AG04449 (cell line): ENCODE results near the gene DIAPH2.

Experiments
- CTCF ChIA-PET: fragments of 350-600 bp; formaldehyde crosslinking; extraction: SDS; loops from one replicate; lab custom pipeline; 2021; ENCODE audit warnings: antibody characterized with exemption; lab: Yijun Ruan, JAX
- POLR2A ChIA-PET: fragments of 400-600, 350-600 bp; formaldehyde crosslinking; extraction: SDS; loops from one replicate; lab custom pipeline; 2020; ENCODE audit warnings: antibody characterized with exemption, inconsistent platforms; lab: Yijun Ruan, JAX
- DNase-seq: peaks from one replicate; pipeline ENCODE4 v3.0.0-alpha.2; 2010; ENCODE audit warnings: low read depth, low spot score
- H3K4me3 ChIP-seq: 2 replicates; pipeline ENCODE4 v1.5.1; 2011; ENCODE audit warnings: low read depth, mild to moderate bottlenecking, control low read depth, low read length
- TF ChIP-seq, protein P1 (sequence below): IDR thresholded peaks from one replicate; pipeline ENCODE4 v1.5.1; 2011; ENCODE audit warnings: mild to moderate bottlenecking, moderate library complexity, low read length, control low read depth, inconsistent platforms; ENCODE audit not compliant: insufficient read depth; ENCODE audit errors: missing control alignments

The DIAPH2 gene

DNA sequence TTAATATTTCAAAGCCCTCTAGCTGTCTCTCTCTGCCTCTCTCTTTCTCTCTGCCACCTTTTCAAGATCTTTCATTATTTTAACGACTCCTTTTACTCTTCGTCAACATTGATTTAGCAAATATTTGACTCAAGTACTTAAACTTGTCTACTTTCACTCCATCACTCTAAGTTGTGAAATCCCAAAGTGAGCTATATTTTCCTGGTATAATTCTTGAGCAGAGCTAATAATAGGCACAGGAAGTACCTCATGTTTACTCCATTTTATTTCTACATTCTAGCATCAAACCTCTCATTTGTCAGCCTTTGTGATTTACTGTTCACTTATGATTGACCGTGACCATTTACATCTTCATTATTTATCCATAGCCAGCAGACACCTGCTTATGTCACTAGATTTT is 681.6 kb downstream of the DIAPH2 start:
- CTCF ChIA-PET: no interaction called here
- TF ChIP-seq, protein P1, sequence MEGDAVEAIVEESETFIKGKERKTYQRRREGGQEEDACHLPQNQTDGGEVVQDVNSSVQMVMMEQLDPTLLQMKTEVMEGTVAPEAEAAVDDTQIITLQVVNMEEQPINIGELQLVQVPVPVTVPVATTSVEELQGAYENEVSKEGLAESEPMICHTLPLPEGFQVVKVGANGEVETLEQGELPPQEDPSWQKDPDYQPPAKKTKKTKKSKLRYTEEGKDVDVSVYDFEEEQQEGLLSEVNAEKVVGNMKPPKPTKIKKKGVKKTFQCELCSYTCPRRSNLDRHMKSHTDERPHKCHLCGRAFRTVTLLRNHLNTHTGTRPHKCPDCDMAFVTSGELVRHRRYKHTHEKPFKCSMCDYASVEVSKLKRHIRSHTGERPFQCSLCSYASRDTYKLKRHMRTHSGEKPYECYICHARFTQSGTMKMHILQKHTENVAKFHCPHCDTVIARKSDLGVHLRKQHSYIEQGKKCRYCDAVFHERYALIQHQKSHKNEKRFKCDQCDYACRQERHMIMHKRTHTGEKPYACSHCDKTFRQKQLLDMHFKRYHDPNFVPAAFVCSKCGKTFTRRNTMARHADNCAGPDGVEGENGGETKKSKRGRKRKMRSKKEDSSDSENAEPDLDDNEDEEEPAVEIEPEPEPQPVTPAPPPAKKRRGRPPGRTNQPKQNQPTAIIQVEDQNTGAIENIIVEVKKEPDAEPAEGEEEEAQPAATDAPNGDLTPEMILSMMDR: no peak
- H3K4me3 ChIP-seq: no peak overlapping the region
- DNase-seq: no peak
- POLR2A ChIA-PET: no interaction called here

DNA sequence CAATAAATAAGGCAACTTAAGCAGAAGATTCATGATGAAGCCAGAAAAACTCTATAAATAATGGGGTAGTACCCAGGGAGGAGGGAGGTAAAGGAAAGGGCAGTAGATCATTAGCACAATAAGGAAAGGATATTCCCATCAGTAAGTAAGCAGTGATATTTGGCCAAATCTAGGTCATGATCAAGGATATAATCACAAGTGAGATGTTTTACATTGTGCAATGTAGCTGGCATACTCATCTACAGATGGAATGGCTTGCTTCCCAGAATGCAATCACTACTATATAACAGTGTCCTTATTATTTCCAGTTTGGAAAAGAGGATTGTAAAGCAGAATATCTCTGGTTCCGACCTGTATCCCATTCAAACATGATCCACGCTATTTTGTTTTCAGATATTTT is 682.5 kb downstream of the DIAPH2 start:
- H3K4me3 ChIP-seq: no peak overlapping the region
- POLR2A ChIA-PET: no interaction called here
- TF ChIP-seq, protein P1: no peak
- CTCF ChIA-PET: no interaction called here
- peak; percentile 9 for DNase-seq

DNA sequence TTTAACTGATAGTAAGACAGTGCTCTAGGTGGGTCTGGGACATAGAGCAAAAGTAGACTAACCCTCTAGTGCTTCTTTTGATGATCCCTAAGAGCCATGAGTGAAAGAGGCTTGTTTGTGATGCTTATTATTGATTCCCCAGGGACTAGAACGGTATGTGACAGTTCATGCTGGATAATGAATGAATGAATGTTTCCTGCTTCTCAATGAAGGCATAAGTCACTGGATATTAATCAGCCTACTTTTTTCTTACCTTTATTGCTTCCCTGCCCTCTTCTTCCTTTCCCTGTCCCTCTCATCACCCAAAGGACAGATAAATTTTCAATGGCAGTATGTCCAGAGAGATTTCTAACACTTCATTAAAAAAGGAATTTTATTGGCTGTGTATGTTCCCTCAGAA is 685.3 kb downstream of the DIAPH2 start:
- DNase-seq: no peak

GRCh38 chrX:97372001-97372766 is 687.5 kb downstream of the DIAPH2 start:
- ChIA-PET POLR2A (interaction anchor here (0.9 kb wide), 1 partner anchor 26 kb away, joined by 4 read pairs; no protein-coding TSS in a partner anchor), CTCF (no interaction called here)
- no peak for DNase-seq
- H3K4me3 ChIP-seq: no peak overlapping the region
- TF ChIP-seq, protein P1: no peak

More for the DNA sequence above, 685.3 kb downstream of the DIAPH2 start:
- CTCF ChIA-PET: no interaction called here
- TF ChIP-seq, protein P1: no peak
- H3K4me3 ChIP-seq: no peak overlapping the region
- POLR2A ChIA-PET: no interaction called here

GRCh38 chrX:97374266-97374665 is 689.6 kb downstream of the DIAPH2 start:
- H3K4me3 ChIP-seq: no peak overlapping the region
- ChIA-PET CTCF (no interaction called here), POLR2A (no interaction called here)
- no peak for DNase-seq
- TF ChIP-seq, protein P1: no peak

DNA sequence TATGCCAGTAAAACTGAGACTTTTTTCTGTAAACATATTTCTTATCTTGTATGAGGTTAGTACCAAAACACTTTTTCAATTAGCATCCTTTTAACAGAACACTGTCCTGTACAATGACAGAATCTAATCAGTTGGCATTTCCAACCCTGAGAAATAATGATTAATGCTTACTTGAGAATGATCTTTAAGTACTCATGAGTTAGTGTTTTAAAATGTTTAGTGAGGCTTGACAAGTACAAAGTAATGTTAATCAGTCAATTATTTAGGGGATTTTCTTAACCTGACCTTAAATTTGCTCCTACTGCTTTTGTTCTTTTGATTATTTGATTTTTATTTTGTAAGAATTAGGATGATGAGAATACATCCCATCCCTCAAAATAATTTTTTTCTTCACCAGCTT is 695.6 kb downstream of the DIAPH2 start:
- no peak for DNase-seq
- ChIA-PET CTCF (no interaction called here), POLR2A (no interaction called here)
- TF ChIP-seq, protein P1: no peak
- no peak overlapping the region for H3K4me3 ChIP-seq
